ENCODE results near the gene TFCP2L1.

TFCP2L1 gene

DNA sequence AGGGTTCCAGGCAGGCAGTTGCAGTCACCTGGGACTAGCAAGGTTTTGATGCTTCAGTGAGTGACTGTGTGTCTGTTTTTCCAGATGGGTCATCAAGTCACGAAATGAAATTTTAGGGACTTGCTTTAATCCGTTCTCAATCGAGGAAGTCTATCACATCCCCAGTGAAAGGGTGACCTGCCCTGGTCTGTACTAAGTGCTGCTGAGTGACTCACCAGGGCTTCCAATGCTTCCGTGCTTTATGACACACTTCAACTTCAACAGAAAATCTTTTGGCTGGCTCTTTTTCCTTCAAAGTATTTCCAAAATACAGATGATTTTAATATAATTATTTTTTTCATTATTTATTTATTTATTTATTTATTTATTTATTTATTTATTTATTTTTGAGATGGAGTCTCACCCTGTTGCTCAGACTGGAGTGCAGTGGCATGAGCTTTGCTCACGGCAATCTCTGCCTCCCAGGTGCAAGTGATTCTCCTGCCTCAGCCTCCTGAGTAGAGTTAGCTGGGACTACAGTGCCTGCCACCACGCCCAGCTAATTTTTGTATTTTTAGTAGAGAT, 18.4 kb downstream of the TFCP2L1 start:
- peak; percentile 67 for DNase-seq (ENCODE audit: low spot score)

DNA sequence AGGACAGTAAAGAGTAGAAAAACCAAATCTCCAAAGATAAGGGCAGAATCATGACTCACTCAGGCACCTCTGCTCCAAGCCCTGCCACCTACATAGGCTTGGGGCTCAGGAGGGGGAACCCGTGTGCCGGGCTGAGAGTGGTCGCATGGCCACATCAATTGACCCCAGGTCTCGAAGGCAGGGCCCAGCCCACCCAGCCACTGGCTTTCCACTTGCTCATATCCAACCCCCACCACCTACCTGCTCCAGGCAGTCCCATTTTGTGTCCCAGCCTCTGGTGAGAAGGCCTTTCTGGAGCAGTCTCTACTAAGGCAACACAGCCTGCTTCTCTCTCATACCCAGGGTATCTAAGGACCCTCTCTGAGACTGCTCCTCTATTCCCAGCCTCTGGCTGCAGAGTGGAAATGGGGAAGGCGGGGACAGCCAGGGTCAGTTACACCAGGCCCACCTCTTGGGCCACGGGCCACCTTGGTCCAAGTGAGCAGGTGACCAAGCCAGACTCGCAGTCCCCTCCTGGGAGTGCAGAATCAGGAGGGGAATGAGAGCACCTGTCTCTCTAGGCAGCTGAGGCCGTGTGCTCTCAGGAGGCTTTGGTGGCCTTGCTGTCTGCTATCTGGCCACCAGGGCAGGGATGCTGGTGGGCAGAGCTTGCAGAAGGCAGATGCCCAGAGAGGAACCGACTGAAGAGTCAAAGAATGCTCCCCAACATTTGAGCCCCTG, 20.8 kb downstream of the TFCP2L1 start:
- no peak for DNase-seq (ENCODE audit: low spot score)

DNA sequence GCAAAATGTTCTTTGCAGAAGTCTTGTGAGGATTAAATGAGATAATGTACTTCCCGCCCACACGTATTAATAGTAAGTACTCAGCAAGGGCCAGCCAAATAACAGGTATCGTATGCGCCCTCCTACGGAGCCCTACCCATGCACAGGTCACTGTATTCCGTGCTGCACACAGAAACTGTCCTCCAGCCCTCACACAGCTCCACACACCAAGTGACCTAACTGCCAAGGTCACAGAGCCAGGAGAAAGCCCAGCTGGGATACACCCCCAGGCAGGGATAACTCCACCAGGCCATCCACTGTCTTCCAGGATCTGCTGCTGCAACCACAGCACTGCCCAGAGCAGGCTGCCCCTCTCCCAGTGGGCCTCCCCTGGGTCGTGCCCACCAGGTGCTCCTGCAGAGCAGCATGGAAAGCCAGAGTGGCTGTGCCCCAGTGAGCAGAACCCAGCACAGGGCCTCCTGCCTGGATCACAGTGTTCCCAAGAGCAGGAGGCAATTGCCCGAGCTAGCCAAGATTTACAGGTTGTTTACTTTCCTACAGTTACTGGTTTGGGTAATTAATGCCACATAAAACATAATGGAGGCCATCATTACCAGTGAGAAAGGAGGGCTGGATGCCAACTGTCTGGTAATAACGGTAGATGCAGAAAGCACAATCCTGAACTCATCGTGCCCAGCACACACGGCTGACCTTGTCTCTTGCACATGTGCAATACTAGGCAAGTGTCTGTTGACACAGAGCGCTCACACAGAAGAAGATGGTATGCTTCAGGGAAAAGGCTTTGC, 24.4 kb downstream of the TFCP2L1 start:
- DNase-seq (ENCODE audit: low spot score) = no peak

DNA sequence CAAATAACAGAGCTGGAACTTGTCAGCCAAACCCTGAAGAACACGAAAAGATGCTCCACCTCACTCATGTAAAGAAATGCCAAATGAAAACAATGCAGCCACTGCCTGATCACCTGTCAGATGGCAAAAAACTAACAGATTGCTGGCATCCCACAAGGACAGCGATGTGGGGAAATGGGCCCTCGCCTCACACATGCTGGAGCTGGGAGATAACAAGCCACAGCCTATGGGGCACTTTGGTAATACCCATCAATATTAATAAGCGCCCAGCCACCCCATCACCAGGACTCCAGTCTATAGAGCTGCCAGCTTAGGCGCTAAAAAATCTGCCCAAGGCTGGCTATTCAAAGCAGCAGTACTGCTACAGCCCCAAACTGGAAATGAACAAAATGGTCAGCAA, 27.0 kb downstream of the TFCP2L1 start:
- DNase-seq (ENCODE audit: low spot score) = no peak

DNA sequence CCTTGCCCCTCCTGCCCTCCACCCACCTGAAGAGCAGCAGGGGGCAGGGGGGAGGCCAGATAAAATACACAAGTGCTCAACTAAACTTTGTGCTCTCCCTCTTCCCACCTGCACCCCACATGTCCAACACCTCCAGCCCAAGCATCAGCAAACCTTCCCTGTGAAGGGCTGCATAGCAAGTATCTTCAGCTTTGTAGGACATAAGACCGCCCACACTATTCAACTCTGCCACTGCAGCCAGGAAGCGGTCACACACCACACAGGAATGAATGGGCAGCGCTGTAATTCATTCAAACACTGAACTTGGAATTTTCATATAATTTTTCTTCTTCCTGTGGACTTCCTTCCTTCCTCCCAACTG, 27.5 kb downstream of the TFCP2L1 start:
- DNase-seq (ENCODE audit: low spot score) = peak; percentile 46

DNA sequence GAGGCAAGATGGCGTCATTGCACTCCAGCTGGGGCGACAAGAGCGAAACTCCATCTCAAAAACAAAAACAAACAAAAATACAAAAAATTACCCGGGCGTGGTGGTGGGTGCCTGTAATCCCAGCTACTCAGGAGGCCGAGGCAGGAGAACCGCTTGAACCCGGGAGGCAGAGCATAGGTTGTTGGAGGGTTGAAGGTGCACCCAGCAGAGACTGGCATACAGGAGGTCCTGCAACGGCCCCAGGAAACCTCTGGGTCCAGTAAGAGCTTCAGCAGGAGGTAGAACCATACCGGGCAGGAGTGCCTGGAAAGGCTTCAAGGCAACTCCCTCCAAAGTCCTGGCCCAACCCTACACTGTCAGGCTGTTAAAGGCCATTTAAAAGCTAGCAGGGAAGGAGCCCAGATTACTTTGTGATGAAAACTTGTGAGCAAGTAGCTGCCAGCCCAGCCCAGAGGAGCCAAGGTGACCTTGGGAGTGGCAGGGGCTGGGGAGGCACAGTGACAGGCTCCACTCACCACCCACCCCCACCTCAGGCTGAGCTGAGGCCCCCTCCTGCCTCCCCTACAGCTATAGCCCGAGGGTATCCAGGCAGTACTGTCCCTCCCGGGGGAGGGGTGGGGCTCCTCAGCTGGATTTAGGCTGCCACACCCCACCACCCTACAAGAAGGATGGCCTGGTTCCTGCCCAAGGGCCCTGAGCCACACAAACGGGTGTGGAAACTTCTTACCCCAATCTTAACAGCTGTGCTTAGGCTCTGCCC, 28.1 kb downstream of the TFCP2L1 start:
- no peak for DNase-seq (ENCODE audit: low spot score)

DNA sequence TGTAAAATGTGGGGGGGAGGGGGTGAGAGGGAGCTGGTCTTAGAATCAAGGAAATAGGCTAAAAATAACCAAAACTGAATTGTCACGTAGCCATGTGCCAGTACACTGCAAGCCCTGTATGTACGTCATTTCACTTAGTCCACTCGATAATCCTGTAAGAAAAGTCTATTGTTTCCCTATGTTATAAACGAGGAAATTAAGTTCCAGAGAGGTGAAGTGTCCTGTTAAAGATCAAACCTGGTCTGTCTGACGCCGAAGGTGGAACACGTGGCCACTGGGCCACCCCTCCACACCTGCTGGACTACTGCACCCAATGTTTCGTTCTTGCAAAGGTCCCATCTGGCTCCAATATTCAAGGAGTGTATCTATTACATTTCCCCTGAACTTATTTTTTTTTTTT, 29.6 kb downstream of the TFCP2L1 start:
- DNase-seq (ENCODE audit: low spot score) = peak; percentile 91

DNA sequence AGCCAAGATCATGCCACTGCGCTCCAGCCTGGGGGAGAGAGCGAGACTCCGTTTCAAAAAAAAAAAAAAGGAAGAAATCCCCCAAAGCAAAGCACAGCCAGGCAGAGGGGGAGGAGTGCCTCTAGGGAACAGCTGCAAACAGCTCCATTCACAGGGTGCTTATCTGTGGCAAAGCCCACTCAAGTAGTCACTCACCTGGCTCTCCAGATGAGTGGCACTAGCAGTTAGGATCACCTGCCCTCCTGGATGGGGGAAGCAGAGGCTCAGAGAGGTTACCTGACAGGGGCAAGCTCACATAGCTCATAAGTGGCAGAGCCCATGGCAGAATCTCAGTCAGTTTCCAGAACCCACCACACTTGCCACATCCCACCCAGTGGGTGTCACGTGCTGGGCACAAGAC, 30.3 kb downstream of the TFCP2L1 start:
- DNase-seq (ENCODE audit: low spot score) = peak; percentile 20

DNA sequence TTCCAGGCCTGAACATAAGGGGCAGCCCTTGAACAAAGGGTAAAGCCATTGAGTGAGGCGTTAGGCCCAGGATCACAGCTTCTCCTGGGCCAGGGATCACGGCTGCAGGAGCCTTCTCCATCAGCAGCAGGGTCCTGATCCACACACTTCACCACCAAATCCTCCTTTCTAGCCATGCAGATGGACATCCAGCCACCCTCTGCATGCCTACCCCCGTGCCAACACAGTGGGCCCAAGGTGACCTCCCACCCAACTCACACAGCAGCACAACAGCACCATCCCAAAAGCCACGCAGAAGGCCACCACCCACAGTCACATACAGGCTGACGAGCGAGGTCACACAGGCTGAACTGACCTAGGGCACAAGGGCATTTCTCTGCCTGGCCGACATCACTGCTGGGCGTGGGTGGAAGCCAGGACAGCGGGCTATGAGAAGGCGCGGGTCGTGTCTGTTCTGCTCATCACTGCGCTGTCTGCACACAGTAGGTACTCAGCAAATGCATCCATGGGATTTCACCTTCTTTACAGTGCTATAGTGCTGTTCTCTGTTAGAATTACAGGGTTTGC, 31.2 kb downstream of the TFCP2L1 start:
- no peak for DNase-seq (ENCODE audit: low spot score)

DNA sequence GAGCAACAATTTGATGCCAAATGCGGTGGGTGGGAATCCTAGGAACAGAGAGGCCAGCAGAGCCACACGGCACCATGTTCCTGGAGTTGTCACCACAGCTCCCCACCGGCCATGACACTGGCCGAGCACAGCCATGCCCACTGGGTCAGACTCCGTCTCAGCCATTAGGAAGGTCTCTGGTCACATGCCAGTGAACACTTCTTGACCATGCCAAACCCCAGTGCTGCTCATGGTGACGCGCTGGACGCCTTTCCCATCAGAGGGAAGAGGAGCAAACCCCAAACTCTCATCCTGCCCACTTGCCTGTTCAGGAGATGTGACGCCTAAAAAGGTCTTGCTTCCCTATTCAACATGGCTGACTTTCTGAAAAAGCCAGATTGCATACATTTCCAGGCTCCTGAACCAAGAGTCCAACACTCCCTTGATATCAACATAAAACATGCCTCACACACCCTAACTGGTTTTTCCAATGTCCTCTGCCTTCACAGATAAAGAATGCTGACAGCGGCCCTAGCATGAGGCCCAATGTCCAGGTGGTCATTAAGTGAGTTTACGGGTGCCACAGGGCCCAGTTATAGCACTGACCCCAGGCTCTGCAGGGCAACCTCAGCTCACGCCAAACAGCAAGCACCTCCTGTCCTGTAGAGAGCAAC, 31.9 kb downstream of the TFCP2L1 start:
- no peak for DNase-seq (ENCODE audit: low spot score)

DNA sequence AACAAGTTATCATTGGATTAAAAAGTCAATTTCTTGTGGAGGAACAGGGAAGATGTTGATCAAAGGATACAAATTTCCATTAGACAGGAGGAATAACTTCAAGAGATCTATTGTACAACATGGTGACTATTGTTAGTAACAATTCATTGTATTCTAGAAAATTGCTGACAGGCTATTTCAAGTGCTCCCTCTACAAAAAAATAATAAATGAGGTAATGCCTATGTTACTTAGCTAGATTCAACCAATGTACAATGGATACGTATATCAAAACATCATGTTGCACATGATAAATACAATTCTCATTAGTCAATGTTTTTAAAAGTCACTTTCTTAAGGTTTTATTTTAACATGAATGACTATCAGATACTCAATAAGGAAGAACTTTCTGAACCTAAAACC, 33.5 kb downstream of the TFCP2L1 start:
- no peak for DNase-seq (ENCODE audit: low spot score)

DNA sequence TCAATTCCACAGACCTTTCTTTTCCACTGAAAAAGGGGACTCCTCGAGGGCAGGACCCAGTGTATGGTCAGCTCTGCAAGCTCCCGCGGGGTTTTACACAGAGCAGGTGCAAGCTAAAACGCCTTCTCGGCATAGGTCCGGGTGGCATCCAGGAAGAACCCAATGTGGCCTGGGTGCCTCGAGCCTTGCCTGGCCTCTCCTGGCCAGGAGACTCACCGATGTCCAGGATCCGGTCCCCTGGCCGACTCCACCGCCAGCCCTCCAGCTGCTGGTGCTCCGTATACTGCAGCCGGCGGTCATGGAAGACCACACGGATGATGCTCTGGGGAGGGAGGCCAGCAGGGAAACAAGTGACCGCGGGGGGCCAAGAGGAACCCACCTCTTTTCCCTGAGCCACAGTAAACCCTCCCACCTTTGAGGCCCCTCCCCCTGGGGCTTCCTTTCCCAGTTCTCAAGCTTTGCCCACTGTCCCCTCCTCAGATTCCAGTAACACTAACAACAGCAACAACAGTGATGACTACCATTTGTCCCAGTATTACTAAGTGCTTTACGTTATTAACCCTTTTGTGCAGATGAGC, 36.1 kb downstream of the TFCP2L1 start:
- DNase-seq (ENCODE audit: low spot score) = no peak

DNA sequence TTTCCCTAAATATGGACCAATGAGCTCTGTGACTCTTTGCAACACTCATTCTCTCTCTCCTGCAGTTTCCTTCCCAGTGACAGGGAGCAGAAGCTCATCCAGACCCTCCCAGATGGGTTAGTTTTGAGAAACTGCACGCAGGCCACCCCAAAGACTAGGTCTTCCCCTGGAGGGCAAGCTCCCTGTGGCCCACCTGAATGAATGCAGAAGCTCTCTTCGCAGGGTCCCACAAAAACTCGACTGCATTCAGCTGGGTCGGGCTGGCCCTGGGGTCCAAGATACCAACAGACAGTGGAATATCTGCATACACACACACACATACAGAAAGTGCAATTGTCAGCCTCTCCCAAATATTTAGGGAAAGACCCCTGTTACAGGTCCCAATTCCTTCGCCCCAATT, 37.0 kb downstream of the TFCP2L1 start:
- no peak for DNase-seq (ENCODE audit: low spot score)

DNA sequence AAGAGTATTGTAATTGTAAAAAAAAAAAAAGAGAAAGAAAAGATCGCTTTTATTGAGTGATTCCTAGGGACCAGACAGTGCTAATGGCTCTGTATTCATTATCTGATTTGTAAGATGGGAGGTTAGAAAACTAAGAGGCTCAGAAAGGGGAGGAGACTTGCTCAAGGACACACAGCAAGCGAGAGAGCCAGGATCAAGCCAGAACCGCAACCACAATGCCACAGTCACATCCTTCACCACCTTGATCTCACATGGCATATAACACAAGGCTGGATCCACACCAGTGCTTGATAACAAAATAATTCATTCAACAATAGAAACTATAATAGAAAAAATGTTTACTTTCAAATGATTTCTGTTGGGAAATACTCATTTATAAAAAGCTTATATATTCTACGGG, 37.5 kb downstream of the TFCP2L1 start:
- DNase-seq (ENCODE audit: low spot score) = no peak

DNA sequence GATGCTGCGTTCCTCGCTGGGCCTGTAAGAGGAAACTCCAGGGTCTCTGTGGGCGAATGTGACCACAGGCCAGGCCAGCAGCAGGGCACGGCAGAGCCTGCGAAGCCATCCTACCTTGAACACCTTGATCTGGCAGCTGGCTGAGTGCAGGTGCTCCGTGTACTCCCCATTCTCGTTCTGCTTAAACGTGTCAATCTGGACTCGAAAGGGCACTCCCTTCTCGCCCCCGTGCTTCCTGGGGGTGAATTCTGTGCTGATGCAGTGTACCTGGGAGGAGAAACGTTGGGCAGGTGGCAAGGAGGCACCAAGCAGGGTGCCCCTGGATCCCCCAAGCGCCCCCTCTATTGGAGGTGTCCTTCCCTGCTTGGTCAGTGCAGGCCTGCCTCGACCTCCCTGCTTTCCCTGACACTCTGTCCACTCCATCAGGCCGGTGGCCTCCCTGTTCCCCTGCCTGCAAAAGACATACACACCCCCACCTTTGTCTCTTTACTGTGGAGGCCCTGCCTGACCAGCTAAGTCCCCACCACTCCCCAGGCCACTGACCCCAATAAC, 38.2 kb downstream of the TFCP2L1 start:
- no peak for DNase-seq (ENCODE audit: low spot score)

DNA sequence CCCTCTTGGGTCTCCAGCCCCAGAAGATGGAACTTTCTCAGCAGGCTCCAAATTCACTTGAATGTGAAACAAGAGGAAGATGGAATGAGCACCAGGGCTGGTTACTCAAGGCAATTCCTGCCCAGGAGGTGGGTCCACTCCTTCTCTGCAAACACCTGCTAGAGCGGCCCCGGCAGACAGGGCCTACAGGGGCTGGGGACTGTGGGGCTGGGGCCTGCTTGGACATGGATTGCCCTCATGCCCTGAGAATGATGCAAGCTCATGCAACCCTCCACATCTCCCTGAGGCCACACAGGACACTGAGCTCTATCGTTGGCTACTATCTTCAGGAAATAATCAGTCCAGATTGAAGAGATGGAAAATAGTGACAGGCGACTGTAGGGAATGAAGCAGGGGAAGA, 39.1 kb downstream of the TFCP2L1 start:
- DNase-seq (ENCODE audit: low spot score) = no peak

DNA sequence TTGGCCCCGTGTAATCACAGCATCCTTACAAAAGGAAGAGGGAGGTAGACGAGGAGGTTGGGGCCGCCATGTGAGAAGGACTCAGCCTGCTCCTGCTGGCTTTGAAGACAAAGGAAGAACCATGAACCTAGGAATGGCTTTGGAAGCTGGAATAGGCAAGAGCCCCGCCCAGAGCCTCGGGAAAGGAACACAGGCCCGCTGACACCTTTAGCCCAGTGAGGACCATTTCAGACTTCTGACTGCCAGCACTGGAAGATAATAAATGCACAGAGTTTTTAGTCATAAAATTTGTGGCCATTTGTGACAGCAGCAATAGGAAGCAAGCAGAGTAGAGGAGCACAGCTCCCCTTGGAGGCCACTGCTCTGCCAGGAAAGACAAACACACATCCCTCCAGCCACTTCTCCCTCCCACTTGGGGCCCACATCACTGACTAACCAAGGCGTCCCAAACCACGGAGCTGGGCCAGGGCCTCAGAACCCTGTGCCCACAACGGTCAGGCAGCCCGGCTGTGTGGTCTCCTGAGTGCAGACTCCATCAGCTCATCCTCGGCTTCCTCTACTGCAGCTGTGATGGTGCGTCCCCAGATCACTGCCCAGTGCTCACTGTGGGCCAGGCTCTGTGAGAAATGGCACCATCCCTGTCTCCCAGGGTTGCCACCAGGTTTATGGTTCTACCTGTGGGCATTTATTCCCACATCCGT, 39.7 kb downstream of the TFCP2L1 start:
- no peak for DNase-seq (ENCODE audit: low spot score)

DNA sequence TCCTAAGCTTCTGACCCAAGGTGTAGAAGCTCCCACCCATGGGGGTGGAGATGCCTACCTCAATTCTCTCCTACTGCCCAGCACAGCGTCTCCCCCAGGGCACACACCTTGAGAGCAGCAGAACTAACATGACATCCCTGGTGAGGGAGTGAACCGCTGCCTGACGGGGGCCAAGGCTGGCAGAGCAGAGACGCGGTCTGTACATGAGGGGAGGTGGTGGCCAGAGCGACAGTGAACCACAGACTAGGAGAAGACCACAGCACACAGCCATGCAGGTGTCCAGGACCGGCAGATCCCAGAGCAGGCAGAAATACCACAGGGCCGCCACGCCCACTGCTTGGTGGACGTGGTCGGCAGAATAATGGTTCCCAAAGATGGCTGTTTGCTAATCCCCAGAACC, 40.4 kb downstream of the TFCP2L1 start:
- DNase-seq (ENCODE audit: low spot score) = no peak

DNA sequence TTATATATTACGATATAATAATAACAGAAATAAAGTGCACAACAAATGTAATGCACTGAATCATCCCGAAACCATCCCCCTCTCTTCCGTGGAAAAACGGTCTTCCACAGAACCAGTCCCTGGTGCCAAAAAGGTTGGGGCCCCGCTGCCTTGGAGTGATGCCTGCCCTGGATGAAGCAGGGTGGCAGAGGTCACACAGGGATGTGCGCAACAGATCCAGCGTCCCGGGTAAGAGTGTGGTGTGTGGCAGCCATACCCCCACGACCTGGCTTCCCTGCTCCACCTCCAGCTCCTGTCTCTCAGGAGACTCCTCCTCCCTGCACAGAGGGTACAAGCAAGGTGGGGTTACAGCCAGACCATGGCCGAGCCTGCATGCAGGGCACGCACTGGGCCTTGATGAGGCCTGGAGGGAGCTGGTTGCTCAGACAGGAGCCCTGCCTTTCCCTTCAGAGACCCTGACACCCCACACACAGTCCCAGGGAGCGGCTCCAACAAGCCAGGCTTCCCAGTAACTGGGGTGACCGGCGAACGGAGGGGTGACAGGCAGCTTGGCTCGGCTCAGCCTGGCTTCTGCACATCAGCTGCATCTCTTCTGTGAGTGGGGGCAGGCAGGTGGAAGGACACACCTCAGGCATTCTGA, 41.1 kb downstream of the TFCP2L1 start:
- no peak for DNase-seq (ENCODE audit: low spot score)

DNA sequence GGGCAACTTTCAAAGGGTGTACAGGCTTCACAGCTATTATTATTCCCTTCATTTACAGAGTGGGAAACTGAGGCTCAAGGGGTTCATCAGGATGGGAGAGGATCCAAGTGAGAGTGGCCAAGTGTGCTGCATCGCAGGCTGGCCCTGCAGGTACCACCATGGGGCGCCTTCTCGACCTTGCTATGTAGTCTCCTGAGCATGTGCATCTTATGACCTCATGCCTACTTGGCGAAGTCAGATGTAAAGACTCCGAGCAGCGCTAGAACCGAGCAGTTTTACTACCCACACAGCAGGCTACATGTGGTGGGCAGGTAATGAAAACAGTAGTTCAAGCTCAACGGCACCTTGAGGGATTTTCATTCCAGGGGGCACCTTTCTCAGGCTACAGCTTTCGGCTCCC, 42.0 kb downstream of the TFCP2L1 start:
- no peak for DNase-seq (ENCODE audit: low spot score)
